NCI-H1694 (cell line): Measurements from ENCODE around the gene DECR2.

Experiments
- DNase-seq: peaks from one replicate; lab custom pipeline; 2025; lab: John Stamatoyannopoulos, UW

DECR2 gene

GRCh38 chr16:444027-444426 is 42.3 kb downstream of the DECR2 start:
- DNase-seq = no peak

GRCh38 chr16:445566-445965 is 43.9 kb downstream of the DECR2 start:
- no peak for DNase-seq

- DNase-seq = no peak
Measured at GRCh38 chr16:450385-450784, 48.7 kb downstream of the DECR2 start.

- DNase-seq = no peak
Measured at GRCh38 chr16:450785-451512, 49.3 kb downstream of the DECR2 start.

- no peak for DNase-seq
Measured at GRCh38 chr16:454397-454940, 52.8 kb downstream of the DECR2 start.

- no peak for DNase-seq
Measured at GRCh38 chr16:455453-455852, 53.8 kb downstream of the DECR2 start.

GRCh38 chr16:456891-457483 is 55.3 kb downstream of the DECR2 start:
- no peak for DNase-seq

GRCh38 chr16:457732-458400 is 56.2 kb downstream of the DECR2 start:
- DNase-seq = no peak

GRCh38 chr16:459761-460160 is 58.1 kb downstream of the DECR2 start:
- no peak for DNase-seq

- no peak for DNase-seq
Measured at GRCh38 chr16:460787-461186, 59.1 kb downstream of the DECR2 start.
